ENCODE data around the gene RHOB.
"Not testable (repeated sequence)": the region's sequence is repeated elsewhere in the genome, so short reads cannot be mapped to it uniquely, and the experiment has no call there.

The RHOB gene

GRCh38 chr2:20411361-20411894 lies 35.4 kb upstream of the RHOB start:
- Histone ChIP-seq H3K27ac (ENCODE audit: low read depth, low read length) (no peak overlapping the region), H3K9me3 (ENCODE audit: control insufficient read depth, insufficient read depth, low read depth, low read length) (peaks cover 18% of the 10 kb centered on the region), H3K4me3 (ENCODE audit: low read depth, low read length) (no peak overlapping the region), H3K36me3 (ENCODE audit: control insufficient read depth, insufficient read depth, low read length) (no peaks in the 10 kb centered on the region), H3K4me1 (ENCODE audit: control insufficient read depth, insufficient read depth, low read length) (no peaks in the 10 kb centered on the region), H3K27me3 (ENCODE audit: control insufficient read depth, insufficient read depth, low read length) (no peaks in the 10 kb centered on the region), H3K9ac (ENCODE audit: low read length) (no peak overlapping the region)

GRCh38 chr2:20414806-20415205 lies 32.1 kb upstream of the RHOB start:
- Histone ChIP-seq H3K36me3 (ENCODE audit: control insufficient read depth, insufficient read depth, low read length) (no peaks in the 10 kb centered on the region), H3K4me3 (ENCODE audit: low read depth, low read length) (no peak overlapping the region), H3K27ac (ENCODE audit: low read depth, low read length) (no peak overlapping the region), H3K9ac (ENCODE audit: low read length) (no peak overlapping the region), H3K4me1 (ENCODE audit: control insufficient read depth, insufficient read depth, low read length) (no peaks in the 10 kb centered on the region; the same call in 1 of the 2 replicates), H3K9me3 (ENCODE audit: control insufficient read depth, insufficient read depth, low read depth, low read length) (peaks cover 5% of the 10 kb centered on the region), H3K27me3 (ENCODE audit: control insufficient read depth, insufficient read depth, low read length) (no peaks in the 10 kb centered on the region)

GRCh38 chr2:20415511-20415918 lies 31.4 kb upstream of the RHOB start:
- Histone ChIP-seq H3K27me3 (ENCODE audit: control insufficient read depth, insufficient read depth, low read length) (no peaks in the 10 kb centered on the region), H3K27ac (ENCODE audit: low read depth, low read length) (no peak overlapping the region), H3K4me1 (ENCODE audit: control insufficient read depth, insufficient read depth, low read length) (no peaks in the 10 kb centered on the region; the same call in 1 of the 2 replicates), H3K4me3 (ENCODE audit: low read depth, low read length) (no peak overlapping the region), H3K9me3 (ENCODE audit: control insufficient read depth, insufficient read depth, low read depth, low read length) (no peaks in the 10 kb centered on the region), H3K9ac (ENCODE audit: low read length) (no peak overlapping the region), H3K36me3 (ENCODE audit: control insufficient read depth, insufficient read depth, low read length) (no peaks in the 10 kb centered on the region)

GRCh38 chr2:20416723-20417122 lies 30.2 kb upstream of the RHOB start:
- no peak overlapping the region for H3K4me3 ChIP-seq (ENCODE audit: low read depth, low read length)
- no peaks in the 10 kb centered on the region; the same call in 1 of the 2 replicates for H3K4me1 ChIP-seq (ENCODE audit: control insufficient read depth, insufficient read depth, low read length)
- no peaks in the 10 kb centered on the region for H3K9me3 ChIP-seq (ENCODE audit: control insufficient read depth, insufficient read depth, low read depth, low read length)
- no peaks in the 10 kb centered on the region for H3K36me3 ChIP-seq (ENCODE audit: control insufficient read depth, insufficient read depth, low read length)
- H3K9ac ChIP-seq (ENCODE audit: low read length) = no peak overlapping the region
- H3K27ac ChIP-seq (ENCODE audit: low read depth, low read length) = no peak overlapping the region
- no peaks in the 10 kb centered on the region for H3K27me3 ChIP-seq (ENCODE audit: control insufficient read depth, insufficient read depth, low read length)

GRCh38 chr2:20417230-20417821 lies 29.5 kb upstream of the RHOB start:
- not testable (repeated sequence) for H3K9me3 ChIP-seq (ENCODE audit: control insufficient read depth, insufficient read depth, low read depth, low read length); H3K4me1 ChIP-seq (ENCODE audit: control insufficient read depth, insufficient read depth, low read length); H3K36me3 ChIP-seq (ENCODE audit: control insufficient read depth, insufficient read depth, low read length); H3K4me3 ChIP-seq (ENCODE audit: low read depth, low read length); H3K27ac ChIP-seq (ENCODE audit: low read depth, low read length); H3K9ac ChIP-seq (ENCODE audit: low read length); H3K27me3 ChIP-seq (ENCODE audit: control insufficient read depth, insufficient read depth, low read length)

GRCh38 chr2:20418519-20418918 lies 28.4 kb upstream of the RHOB start:
- H3K4me1 ChIP-seq (ENCODE audit: control insufficient read depth, insufficient read depth, low read length) = peaks cover 5% of the 10 kb centered on the region; the same call in 1 of the 2 replicates
- H3K27ac ChIP-seq (ENCODE audit: low read depth, low read length) = no peak overlapping the region
- H3K27me3 ChIP-seq (ENCODE audit: control insufficient read depth, insufficient read depth, low read length) = no peaks in the 10 kb centered on the region
- no peak overlapping the region for H3K4me3 ChIP-seq (ENCODE audit: low read depth, low read length)
- no peak overlapping the region for H3K9ac ChIP-seq (ENCODE audit: low read length)
- H3K9me3 ChIP-seq (ENCODE audit: control insufficient read depth, insufficient read depth, low read depth, low read length) = no peaks in the 10 kb centered on the region
- no peaks in the 10 kb centered on the region for H3K36me3 ChIP-seq (ENCODE audit: control insufficient read depth, insufficient read depth, low read length)

GRCh38 chr2:20419007-20419576 lies 27.8 kb upstream of the RHOB start:
- H3K4me3 ChIP-seq (ENCODE audit: low read depth, low read length) = no peak overlapping the region
- H3K36me3 ChIP-seq (ENCODE audit: control insufficient read depth, insufficient read depth, low read length) = no peaks in the 10 kb centered on the region
- no peak overlapping the region for H3K27ac ChIP-seq (ENCODE audit: low read depth, low read length)
- no peaks in the 10 kb centered on the region for H3K27me3 ChIP-seq (ENCODE audit: control insufficient read depth, insufficient read depth, low read length)
- H3K9ac ChIP-seq (ENCODE audit: low read length) = no peak overlapping the region
- H3K4me1 ChIP-seq (ENCODE audit: control insufficient read depth, insufficient read depth, low read length) = peaks cover 5% of the 10 kb centered on the region; the same call in 1 of the 2 replicates
- no peaks in the 10 kb centered on the region for H3K9me3 ChIP-seq (ENCODE audit: control insufficient read depth, insufficient read depth, low read depth, low read length)

GRCh38 chr2:20419752-20420151 lies 27.1 kb upstream of the RHOB start:
- Histone ChIP-seq H3K36me3 (ENCODE audit: control insufficient read depth, insufficient read depth, low read length) (no peaks in the 10 kb centered on the region), H3K4me1 (ENCODE audit: control insufficient read depth, insufficient read depth, low read length) (peaks cover 7% of the 10 kb centered on the region; the same call in 1 of the 2 replicates), H3K27ac (ENCODE audit: low read depth, low read length) (no peak overlapping the region), H3K9me3 (ENCODE audit: control insufficient read depth, insufficient read depth, low read depth, low read length) (no peaks in the 10 kb centered on the region), H3K4me3 (ENCODE audit: low read depth, low read length) (no peak overlapping the region), H3K27me3 (ENCODE audit: control insufficient read depth, insufficient read depth, low read length) (no peaks in the 10 kb centered on the region), H3K9ac (ENCODE audit: low read length) (no peak overlapping the region)

- no peaks in the 10 kb centered on the region for H3K9me3 ChIP-seq (ENCODE audit: control insufficient read depth, insufficient read depth, low read depth, low read length)
- H3K27ac ChIP-seq (ENCODE audit: low read depth, low read length) = no peak overlapping the region
- H3K36me3 ChIP-seq (ENCODE audit: control insufficient read depth, insufficient read depth, low read length) = no peaks in the 10 kb centered on the region
- H3K4me3 ChIP-seq (ENCODE audit: low read depth, low read length) = no peak overlapping the region
- peaks cover 9% of the 10 kb centered on the region; the same call in 1 of the 2 replicates for H3K4me1 ChIP-seq (ENCODE audit: control insufficient read depth, insufficient read depth, low read length)
- H3K9ac ChIP-seq (ENCODE audit: low read length) = no peak overlapping the region
- H3K27me3 ChIP-seq (ENCODE audit: control insufficient read depth, insufficient read depth, low read length) = no peaks in the 10 kb centered on the region
Observed at GRCh38 chr2:20421336-20421987, 25.4 kb upstream of the RHOB start.

GRCh38 chr2:20421988-20422370 lies 24.9 kb upstream of the RHOB start:
- Histone ChIP-seq H3K9ac (ENCODE audit: low read length) (no peak overlapping the region), H3K27ac (ENCODE audit: low read depth, low read length) (no peak overlapping the region), H3K36me3 (ENCODE audit: control insufficient read depth, insufficient read depth, low read length) (no peaks in the 10 kb centered on the region), H3K4me3 (ENCODE audit: low read depth, low read length) (no peak overlapping the region), H3K4me1 (ENCODE audit: control insufficient read depth, insufficient read depth, low read length) (peaks cover 9% of the 10 kb centered on the region; the same call in 1 of the 2 replicates), H3K27me3 (ENCODE audit: control insufficient read depth, insufficient read depth, low read length) (no peaks in the 10 kb centered on the region), H3K9me3 (ENCODE audit: control insufficient read depth, insufficient read depth, low read depth, low read length) (no peaks in the 10 kb centered on the region)

All from HUES6 (cell line).